ENCODE results near the gene KRTAP2-2.
"Not testable (repeated sequence)": the region's sequence is repeated elsewhere in the genome, so short reads cannot be mapped to it uniquely, and the experiment has no call there.

Gene KRTAP2-2

GRCh38 chr17:41055130-41055529 lies at the start of gene KRTAP2-2:
Gene KRTAP2-2 (minus strand): TSS chr17:41055230. CDS start chr17:41055211, 19 bp downstream.
- DNase-seq (ENCODE audit: low read depth), result not testable (repeated sequence)

GRCh38 chr17:41104386-41105038 lies 49.5 kb upstream of the KRTAP2-2 start:
- peak; percentile 70 for DNase-seq (ENCODE audit: low read depth)

- DNase-seq (ENCODE audit: low read depth), result peak; percentile 27
Observed at GRCh38 chr17:41103896-41104295, 48.9 kb upstream of the KRTAP2-2 start.

- DNase-seq (ENCODE audit: low read depth), result no peak
Observed at GRCh38 chr17:41101586-41102259, 46.7 kb upstream of the KRTAP2-2 start, which contains the start of gene KRTAP4-16. Gene KRTAP4-16 (minus strand): TSS chr17:41102209. CDS start chr17:41102209, 0 bp downstream.

GRCh38 chr17:41099682-41100480 lies 44.9 kb upstream of the KRTAP2-2 start:
- peak; percentile 63 for DNase-seq (ENCODE audit: low read depth)

- DNase-seq (ENCODE audit: low read depth), result peak; percentile 40
Observed at GRCh38 chr17:41098481-41098880, 43.5 kb upstream of the KRTAP2-2 start.

GRCh38 chr17:41098042-41098441 lies 43.0 kb upstream of the KRTAP2-2 start, which contains the start of gene KRTAP4-8:
Gene KRTAP4-8 (minus strand): TSS chr17:41098142. CDS start chr17:41098084, 58 bp downstream.
- no peak for DNase-seq (ENCODE audit: low read depth)

- no peak for DNase-seq (ENCODE audit: low read depth)
Observed at GRCh38 chr17:41096055-41096454, 41.0 kb upstream of the KRTAP2-2 start.

GRCh38 chr17:41088760-41089352 lies 33.8 kb upstream of the KRTAP2-2 start:
- DNase-seq (ENCODE audit: low read depth), result not testable (repeated sequence)

- not testable (repeated sequence) for DNase-seq (ENCODE audit: low read depth)
Observed at GRCh38 chr17:41084100-41084856, 29.2 kb upstream of the KRTAP2-2 start, which contains the start of gene KRTAP4-7. Gene KRTAP4-7 (plus strand): TSS chr17:41084150. CDS start chr17:41084207, 57 bp downstream.

- peak; percentile 49 for DNase-seq (ENCODE audit: low read depth)
Observed at GRCh38 chr17:41083427-41083826, 28.4 kb upstream of the KRTAP2-2 start.

GRCh38 chr17:41082626-41083025 lies 27.6 kb upstream of the KRTAP2-2 start:
- DNase-seq (ENCODE audit: low read depth), result no peak

GRCh38 chr17:41076788-41077187 lies 21.8 kb upstream of the KRTAP2-2 start:
- DNase-seq (ENCODE audit: low read depth), result no peak

GRCh38 chr17:41073676-41074075 lies 18.6 kb upstream of the KRTAP2-2 start:
- DNase-seq (ENCODE audit: low read depth), result no peak

GRCh38 chr17:41071606-41072360 lies 16.8 kb upstream of the KRTAP2-2 start:
- DNase-seq (ENCODE audit: low read depth), result no peak

- DNase-seq (ENCODE audit: low read depth), result no peak
Observed at GRCh38 chr17:41069031-41069430, 14.0 kb upstream of the KRTAP2-2 start.

GRCh38 chr17:41067281-41067680 lies 12.3 kb upstream of the KRTAP2-2 start:
- DNase-seq (ENCODE audit: low read depth), result no peak

GRCh38 chr17:41065829-41066624 lies 11.0 kb upstream of the KRTAP2-2 start, which contains the start of gene KRTAP2-4:
Gene KRTAP2-4 (minus strand): TSS chr17:41065879. CDS start chr17:41065845, 34 bp downstream.
- DNase-seq (ENCODE audit: low read depth), result peak; percentile 95

GRCh38 chr17:41065016-41065689 lies 10.1 kb upstream of the KRTAP2-2 start:
- DNase-seq (ENCODE audit: low read depth), result not testable (repeated sequence)
